K562 (cell line): ENCODE measurements around the gene ARL8A. TPM values are rescaled to one million over a fixed set of nuclear protein-coding genes. Genes with fewer than 3 reads are reported as not detected.

Source experiments
- CTCFL ChIP-seq: IDR thresholded peaks from 2 replicates; pipeline ENCODE4 v1.6.1; 2011; ENCODE audit warnings: borderline replicate concordance, low read depth, mild to moderate bottlenecking, moderate library complexity, low read length; ENCODE audit not compliant: insufficient read depth, poor library complexity, severe bottlenecking
- DLX4 ChIP-seq: fragments of 250-450 bp; sonication (Bioruptor Pico); IDR thresholded peaks from 2 replicates; pipeline ENCODE4 v1.6.1; 2021; ENCODE audit warnings: mild to moderate bottlenecking
- ETS1 ChIP-seq: conservative IDR thresholded peaks from 2 replicates; pipeline ENCODE4 v1.6.1; 2011; ENCODE audit warnings: low read depth, mild to moderate bottlenecking, low read length; ENCODE audit not compliant: control insufficient read depth
- FOXP1 ChIP-seq: sonication (generic); formaldehyde crosslinking; IDR thresholded peaks from 2 replicates; pipeline ENCODE4 v1.8.0; 2022; ENCODE audit warnings: mild to moderate bottlenecking, missing genetic modification reagents
- GTF3C2 ChIP-seq: IDR thresholded peaks from 3 replicates; pipeline ENCODE4 v1.6.1; 2011; ENCODE audit warnings: borderline replicate concordance, mild to moderate bottlenecking, moderate library complexity; ENCODE audit not compliant: insufficient read length; ENCODE audit errors: extremely low read depth
- MAFK ChIP-seq: IDR thresholded peaks from 2 replicates; pipeline ENCODE4 v1.6.1; 2011; ENCODE audit warnings: low read length, improper control_type of control experiment
- MLX ChIP-seq, 2 experiments: fragments of 450-650 bp in 1 of 2; sonication (generic) in 1 of 2; formaldehyde crosslinking; conservative IDR thresholded peaks; 2 replicates each; pipeline versions ENCODE4 v1.4.0 to v1.8.1; 2020 to 2022; ENCODE audit warnings: mild to moderate bottlenecking in 1 of 2, missing genetic modification reagents in 1 of 2
- SRSF3 ChIP-seq: fragments of 200-400 bp; formaldehyde crosslinking; IDR thresholded peaks from 2 replicates; pipeline ENCODE4 v1.6.1; 2016; ENCODE audit warnings: mild to moderate bottlenecking, low read length, moderate library complexity; ENCODE audit not compliant: insufficient read depth
- ZKSCAN1 ChIP-seq: fragments of 150-350 bp; IDR thresholded peaks from 2 replicates; pipeline ENCODE4 v1.6.1; 2016; ENCODE audit warnings: low read depth, low read length
- ZNF134 ChIP-seq: fragments of 250-450 bp; sonication (Bioruptor Pico); conservative IDR thresholded peaks from 2 replicates; pipeline ENCODE4 v1.4.0; 2020
- ZNF354B ChIP-seq: fragments of 250-450 bp; sonication (Bioruptor Pico); IDR thresholded peaks from 2 replicates; pipeline ENCODE4 v1.4.0; 2020
- ZNF518B ChIP-seq: fragments of 250-450 bp; sonication (Bioruptor Pico); IDR thresholded peaks from 2 replicates; pipeline ENCODE4 v1.5.0; 2021; ENCODE audit warnings: mild to moderate bottlenecking, moderate library complexity
- ZNF655 ChIP-seq: fragments of 250-450 bp; sonication (Bioruptor Pico); IDR thresholded peaks from 2 replicates; pipeline ENCODE4 v1.5.0; 2021
- polyA plus RNA-seq, 8 experiments: library from polyadenylated mRNA; depleted of rRNA in 4 of 8; stranded (reverse) in 5 of 8; unstranded in 3 of 8; fragments of >200 nt; fragmentation: Nextera tagmentation in 2 of 8; fragmentation: Illumina TruSeq in 1 of 8; extraction: Ambion mirVana in 2 of 8; extraction: Trizol in 1 of 8; gene quantifications; 2 replicates each; pipeline versions ENCODE4 v1.2.1 to v1.2.3, GENCODE V29; 2011 to 2014; ENCODE audit warnings: inconsistent platforms in 1 of 8, missing spikeins in 1 of 8
- total RNA-seq, 7 experiments: library from RNA; depleted of rRNA in 6 of 7; stranded (reverse); fragments of >200 nt in 6 of 7; fragmentation: Illumina TruSeq in 2 of 7; extraction: Trizol in 2 of 7; gene quantifications; 2 replicates each; pipeline versions ENCODE4 v1.2.1 to v1.2.3, GENCODE V29; 2011 to 2021; ENCODE audit warnings: low replicate concordance in 1 of 7

Gene ARL8A
- total and polyA plus RNA-seq, 9 of the 15 experiments (the other 6 are each of a cell fraction or from before 2014, with no cell fraction given) = 0.17 to 27.3 (median 15.6) TPM

GRCh38 chr1:202145068-202145743 is 669 bp upstream of the ARL8A start (continued):
- no peak for TF ChIP-seq ZKSCAN1
- TF ChIP-seq ZNF518B (CRISPR knock-in tag) = 0 out of 2 replicates have a peak, but pooled peaks have one; percentile 46
- no peak for TF ChIP-seq ZNF354B
- no peak for TF ChIP-seq MAFK
- no peak for TF ChIP-seq MLX (CRISPR knock-in tag; conservative IDR thresholded peaks at IDR 0.05)
- no peak for TF ChIP-seq ETS1
- TF ChIP-seq ZNF134 = no peak
- TF ChIP-seq CTCFL = no peak
- no peak for TF ChIP-seq DLX4 (CRISPR knock-in tag)
- no peak for TF ChIP-seq FOXP1 (CRISPR knock-in tag)
- TF ChIP-seq SRSF3 = no peak
- TF ChIP-seq ZNF655 (CRISPR knock-in tag) = no peak
- no peak for TF ChIP-seq GTF3C2
